HL-60/S4 treated with phorbol 12-myristate 13-acetate at 8.2 ng/mL for 4 days and 3 days (cell line): Measurements from ENCODE around the gene TFEB.

ENCODE experiments used
- in situ Hi-C: fragments of 300-500 bp; cut with MboI; formaldehyde crosslinking; loops from 2 replicates; pipeline ENCODE4 v1.15.0; 2022; ENCODE audit warnings: low sequenced_read_pairs

Gene TFEB

GRCh38 chr6:41707565-41708200 lies 27.7 kb downstream of the TFEB start:
- in situ Hi-C loops = no loop called here

DNA sequence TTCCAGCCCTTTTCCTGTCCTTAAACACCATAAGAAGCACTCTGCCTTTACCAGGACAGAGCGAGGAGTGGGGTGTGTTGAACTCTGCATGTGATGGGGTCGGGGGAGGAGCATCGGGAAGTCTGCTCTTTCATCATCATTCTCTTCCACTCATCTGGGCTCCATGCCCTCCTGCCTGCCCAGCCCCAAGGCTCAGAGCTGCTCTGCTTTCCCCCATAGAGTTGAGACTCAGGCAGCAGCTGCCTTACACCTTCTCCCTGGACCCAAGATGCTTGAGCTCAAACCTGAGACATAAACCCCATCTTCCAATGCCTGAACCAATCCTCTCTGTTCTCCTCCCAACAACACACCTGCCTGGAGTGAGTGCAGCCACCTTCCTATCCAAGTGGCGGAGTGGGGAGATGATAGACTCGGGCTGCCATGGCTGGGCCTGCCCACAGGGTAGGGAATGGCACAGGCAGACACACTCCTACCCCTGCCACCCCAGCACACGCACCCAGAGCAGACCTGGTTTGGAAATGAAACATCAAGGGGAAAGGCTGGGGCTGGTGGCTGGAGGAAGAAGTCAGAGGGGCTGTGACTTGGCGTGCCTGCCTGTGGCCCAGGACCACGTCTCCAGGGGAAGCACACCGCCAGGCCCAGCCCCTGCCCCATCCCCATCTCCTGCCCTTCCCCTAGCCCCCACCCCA lies 28.4 kb downstream of the TFEB start:
- in situ Hi-C loops = no loop called here

DNA sequence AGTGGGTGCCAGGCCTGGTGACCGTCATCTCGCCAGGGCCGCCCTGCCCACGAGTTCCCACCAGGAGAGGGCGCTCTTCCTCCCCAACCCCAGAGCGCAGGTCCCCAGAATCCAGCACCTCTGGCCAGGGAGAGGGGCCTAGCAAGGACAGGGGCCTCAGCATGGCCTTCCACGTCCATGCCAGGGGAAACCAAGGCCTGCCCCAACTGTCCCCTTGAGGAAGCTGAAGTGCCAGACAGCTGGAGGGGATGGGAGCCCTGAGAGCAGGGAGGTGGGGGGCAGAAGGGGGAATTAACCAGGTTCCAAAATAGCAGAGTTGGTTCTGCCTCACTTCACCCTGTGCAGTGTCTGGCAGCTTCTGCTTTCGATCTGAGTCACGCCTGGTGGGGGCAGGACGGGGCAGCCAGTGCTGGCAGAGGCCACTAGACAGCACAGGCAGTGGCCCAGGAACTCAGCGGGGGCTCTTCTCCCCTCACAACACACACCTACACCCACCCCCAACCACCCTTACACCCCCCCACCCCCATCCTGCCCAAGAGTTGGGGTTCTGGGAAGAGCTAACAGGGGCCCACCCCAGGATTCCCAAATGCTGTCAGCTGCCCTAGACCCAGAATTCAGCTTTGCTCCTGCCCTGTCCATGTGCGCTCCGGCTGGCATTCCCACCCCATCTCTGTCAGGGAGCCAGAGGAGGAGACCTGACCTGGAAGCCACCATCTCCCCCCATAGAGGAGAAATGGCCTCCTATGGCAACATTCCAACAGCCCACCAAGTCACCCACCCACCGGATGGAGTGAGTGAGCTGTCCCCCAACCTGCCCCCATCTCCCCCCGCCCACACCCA lies 29.2 kb downstream of the TFEB start:
- in situ Hi-C loops = no loop called here

DNA sequence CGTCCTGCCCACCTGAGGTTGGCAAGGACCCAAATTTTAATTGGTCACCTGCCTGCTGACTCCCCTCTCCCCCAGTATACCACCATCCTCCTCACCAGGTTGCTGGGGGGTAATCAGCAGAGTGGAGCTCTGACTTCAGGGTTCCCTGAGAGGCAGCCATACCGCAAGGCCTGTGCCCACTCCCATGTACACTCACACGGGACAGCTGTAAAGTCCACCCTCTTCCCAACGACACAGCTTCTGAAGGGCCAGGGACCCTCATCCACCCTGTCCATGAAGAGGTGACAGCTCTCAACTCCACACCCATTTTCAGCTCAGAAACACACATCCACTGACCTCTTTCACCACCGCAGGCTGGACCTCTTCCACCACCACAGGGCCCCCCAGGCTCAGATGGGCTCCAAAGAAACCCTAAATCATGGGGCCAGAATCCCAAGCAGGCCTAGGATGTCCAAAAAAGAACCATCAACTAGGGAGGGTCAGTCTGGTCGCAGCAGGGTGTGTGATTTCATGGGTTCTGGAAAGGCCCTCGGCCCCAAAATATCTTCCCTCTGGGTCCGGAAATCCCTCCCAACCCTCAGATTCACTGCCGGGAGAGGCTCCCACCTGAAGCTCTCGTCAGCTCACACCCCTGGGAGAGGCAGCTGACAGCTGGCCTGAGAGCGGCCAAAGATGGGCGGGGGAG lies 30.0 kb downstream of the TFEB start:
- in situ Hi-C loops = no loop called here

DNA sequence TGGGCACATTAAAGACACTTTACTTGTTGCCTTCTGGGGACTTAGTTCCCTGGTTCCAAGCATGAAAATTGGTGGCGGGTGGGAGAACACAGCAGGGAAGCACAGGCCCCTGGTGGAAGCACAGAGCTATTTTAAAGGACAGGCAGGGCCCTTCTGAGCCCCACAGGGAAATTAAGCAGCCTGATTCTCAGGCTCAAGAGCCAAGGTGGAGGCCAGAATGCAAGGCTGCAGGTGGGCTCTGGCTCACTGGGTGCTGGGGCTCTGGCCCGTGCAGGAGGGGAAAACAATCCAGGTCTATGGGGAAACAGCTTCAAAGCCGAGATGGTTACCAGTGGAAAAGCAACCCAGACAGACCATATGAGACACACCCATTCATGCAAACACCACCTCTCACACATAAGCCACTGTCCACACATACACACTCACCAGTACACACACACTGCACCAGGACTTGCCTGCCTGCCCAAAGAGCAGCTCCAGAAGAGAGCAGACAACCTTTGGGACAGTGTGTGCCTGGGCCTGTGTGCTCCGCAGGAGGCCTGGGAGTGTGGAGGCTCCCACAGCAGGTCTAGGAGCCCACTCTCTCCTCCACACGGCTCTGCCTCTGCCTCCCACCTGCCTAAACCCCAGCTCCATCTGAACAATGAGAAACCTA lies 30.6 kb downstream of the TFEB start:
- in situ Hi-C loops = no loop called here

DNA sequence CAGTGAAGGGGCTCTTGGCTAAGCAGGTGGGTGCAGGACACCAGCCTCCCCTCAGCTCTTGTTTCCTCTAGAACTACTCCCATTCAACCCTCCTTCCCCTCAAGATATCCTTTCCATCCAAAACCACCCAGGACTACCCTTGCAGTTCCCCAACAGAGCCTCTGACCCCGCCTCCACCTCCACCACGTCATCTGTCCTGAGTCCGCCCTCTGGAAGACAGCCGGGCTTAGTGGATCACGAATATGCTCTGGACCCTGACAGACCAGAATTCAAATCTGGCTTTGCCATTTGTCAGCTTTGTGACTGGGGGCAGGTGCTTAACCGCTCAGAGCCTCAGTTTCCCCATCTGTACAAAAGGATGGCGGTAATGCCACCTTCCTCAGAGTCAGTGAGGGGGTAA lies 31.4 kb downstream of the TFEB start:
- in situ Hi-C loops = no loop called here

GRCh38 chr6:41702771-41703494 lies 32.5 kb downstream of the TFEB start:
- in situ Hi-C loops = no loop called here

GRCh38 chr6:41702089-41702745 lies 33.2 kb downstream of the TFEB start:
- in situ Hi-C loops = no loop called here

- in situ Hi-C loops = no loop called here
These were observed 34.7 kb downstream of the TFEB start for GRCh38 chr6:41700463-41701347.

DNA sequence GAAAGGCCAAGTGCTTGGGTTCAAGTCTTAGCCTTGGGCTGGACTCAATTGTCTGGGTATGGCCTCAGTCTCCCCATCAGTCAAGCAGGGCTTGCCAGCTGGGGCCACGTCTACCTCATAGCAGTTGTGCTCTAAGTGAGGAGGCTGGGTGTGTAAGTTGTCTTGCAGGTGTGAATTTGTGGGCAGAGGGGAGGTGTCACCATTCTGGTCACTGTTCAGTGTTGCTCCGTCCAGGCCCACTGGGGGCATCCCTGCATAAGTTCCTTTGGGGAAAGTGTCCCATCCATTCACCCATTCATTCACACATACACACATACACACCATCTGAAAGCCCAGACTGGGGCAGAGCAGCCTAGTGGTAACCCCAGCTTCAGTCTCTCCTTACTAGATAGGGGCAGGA lies 36.3 kb downstream of the TFEB start:
- in situ Hi-C loops = no loop called here

GRCh38 chr6:41697861-41698781 lies 37.3 kb downstream of the TFEB start:
- in situ Hi-C loops = no loop called here

- in situ Hi-C loops = no loop called here
These were observed 38.6 kb downstream of the TFEB start for GRCh38 chr6:41696788-41697187.

- in situ Hi-C loops = no loop called here
These were observed 39.6 kb downstream of the TFEB start for GRCh38 chr6:41695825-41696224.

DNA sequence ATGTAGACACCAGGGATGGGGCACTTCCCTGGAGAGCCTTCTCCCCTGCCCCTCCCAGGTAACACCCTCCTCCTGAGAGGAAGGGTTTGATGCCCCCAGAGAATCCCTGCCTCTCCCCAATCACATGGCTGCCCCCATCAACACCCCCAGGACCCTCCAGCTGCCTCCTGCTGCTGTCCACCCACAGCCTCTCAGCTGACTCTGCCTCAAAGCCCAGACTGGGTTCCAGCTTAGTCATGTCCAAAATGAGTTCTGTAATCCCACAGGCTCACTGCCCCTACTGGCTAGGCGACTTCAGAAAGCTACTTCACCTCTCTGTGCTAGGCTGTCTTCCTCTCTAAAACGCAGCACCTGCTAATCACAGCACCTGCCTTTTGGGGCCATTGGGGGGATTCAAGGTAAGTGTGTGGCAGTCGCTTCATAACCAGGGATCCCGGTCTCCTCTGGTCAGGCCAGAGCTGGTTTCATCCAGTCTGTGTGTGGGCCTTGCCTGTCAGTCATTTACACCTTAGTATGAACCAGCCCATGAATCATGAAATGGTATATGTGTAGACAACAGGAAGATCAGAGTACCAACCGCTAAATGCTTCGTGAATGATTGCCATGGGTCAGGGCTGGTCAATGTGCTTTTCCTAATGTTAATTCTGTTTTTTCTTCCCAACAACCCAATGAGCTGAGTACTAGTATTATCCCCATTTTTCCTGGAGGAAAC lies 40.4 kb downstream of the TFEB start:
- in situ Hi-C loops = no loop called here

DNA sequence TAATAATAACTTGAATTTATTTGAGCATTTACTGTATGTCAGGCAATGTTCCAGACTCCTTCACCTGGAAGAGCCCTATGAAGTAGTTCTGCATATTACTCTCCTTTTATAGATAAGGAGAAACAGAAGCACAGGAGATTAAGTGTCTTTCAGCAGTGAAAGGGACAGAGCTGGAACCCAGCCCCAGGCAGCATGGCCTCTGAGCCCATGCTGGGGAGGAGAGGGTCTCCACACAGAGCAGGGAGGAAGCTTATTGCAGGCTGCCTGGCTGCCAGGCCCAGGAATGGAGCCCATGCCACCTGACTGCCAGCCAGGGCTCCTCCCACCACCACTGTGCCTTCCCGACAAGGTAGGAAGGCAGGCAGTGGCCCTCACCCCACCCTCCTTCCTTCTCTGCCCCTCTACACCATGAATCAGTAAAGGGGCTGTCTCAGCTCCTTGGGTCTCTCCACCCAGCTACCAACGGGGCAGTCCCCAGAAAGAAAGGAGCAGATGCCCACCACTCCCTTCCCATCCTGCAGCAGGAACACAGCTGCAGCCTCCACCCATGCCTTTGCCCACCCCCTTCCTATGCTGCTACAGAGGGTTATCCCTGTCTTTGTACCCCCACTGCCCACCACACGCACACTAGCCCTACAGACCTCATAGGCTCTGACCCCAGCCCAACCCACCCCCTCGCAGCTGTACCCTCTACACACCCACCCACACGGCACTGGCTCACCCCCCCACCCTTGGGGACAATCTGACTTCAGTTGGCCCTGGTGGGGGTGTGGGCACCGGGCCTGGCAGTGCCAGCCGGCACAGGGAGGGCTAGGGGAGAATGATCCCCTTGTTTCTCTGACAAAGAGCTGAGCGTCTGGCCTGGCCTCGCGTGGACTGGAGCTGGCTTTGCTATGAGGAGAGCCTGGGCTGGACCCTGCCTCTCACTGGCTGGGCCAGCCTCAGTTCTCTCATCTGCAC lies 41.8 kb downstream of the TFEB start:
- in situ Hi-C loops = no loop called here

- in situ Hi-C loops = no loop called here
These were observed 42.7 kb downstream of the TFEB start for GRCh38 chr6:41692730-41693129.
